NAMALWA (cell line): ENCODE results near the gene RBMY1A1.
"Not testable (repeated sequence)": the region's sequence is repeated elsewhere in the genome, so short reads cannot be mapped to it uniquely, and the experiment has no call there.

Source experiments
- DNase-seq: peaks from one replicate; pipeline ENCODE4 v3.0.0-alpha.2; 2015; ENCODE audit warnings: low spot score

The RBMY1A1 gene

GRCh38 chrY:21534579-21534978 is at the start of gene RBMY1A1:
Gene RBMY1A1, plus strand, starts transcription at chrY:21534879. Its CDS starts 2,013 bp downstream, at chrY:21536892.
- DNase-seq, result not testable (repeated sequence)

- DNase-seq, result not testable (repeated sequence)
Observed at GRCh38 chrY:21511038-21511437, 23.6 kb upstream of the RBMY1A1 start, which contains the start of gene RBMY1B. Gene RBMY1B, plus strand, starts transcription at chrY:21511338. Its CDS starts 2,013 bp downstream, at chrY:21513351.

DNA sequence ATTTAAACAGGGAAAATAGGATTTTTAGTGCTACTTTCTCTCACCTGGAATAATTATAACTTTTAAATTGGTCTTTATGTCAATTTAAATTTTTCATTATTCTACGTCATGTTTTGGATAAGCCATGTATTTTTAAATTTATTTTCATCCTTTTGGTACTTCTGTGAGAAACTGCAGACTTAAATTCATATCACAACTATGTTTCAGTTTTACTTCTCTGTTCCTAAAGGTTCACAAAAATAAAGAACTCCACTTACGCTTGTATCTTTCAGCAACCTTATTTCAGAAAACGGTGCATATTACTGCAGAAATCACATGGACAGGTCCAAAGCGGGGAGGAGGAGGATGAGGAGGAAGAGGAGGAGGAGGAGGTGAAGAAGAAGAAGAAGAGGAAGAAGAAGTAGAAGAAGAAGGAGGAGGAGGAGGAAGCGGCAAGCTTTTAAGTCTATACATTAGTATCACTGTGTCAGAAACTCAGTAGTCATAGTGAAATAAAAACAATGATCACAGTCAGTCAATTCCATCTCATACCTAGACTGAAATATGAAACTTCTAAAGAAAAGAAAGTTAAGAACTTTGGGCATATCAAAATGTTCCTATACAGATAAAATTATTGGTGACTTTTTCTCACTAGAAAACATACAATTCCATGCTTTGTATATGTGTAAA is 24.8 kb downstream of the RBMY1A1 start:
- not testable (repeated sequence) for DNase-seq

DNA sequence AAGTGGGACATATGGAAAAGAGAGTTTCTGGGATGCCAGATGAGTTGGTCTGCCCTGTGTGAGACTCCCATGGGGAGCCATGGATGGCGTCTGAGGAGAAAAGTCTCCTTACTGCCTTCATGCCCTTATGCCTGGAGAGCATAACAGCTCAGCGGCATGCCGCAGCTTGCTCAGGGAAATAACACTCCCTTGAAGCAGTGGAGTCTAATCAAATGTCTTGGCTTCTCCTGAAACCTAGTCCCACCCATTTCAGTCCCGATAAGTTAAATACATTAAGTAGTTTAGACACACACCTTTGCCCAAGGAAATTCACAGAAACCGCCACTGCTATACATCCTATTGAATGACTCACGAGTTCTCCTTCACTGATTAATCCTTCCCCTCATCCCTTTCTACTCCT is 50.8 kb downstream of the RBMY1A1 start:
- no peak for DNase-seq

DNA sequence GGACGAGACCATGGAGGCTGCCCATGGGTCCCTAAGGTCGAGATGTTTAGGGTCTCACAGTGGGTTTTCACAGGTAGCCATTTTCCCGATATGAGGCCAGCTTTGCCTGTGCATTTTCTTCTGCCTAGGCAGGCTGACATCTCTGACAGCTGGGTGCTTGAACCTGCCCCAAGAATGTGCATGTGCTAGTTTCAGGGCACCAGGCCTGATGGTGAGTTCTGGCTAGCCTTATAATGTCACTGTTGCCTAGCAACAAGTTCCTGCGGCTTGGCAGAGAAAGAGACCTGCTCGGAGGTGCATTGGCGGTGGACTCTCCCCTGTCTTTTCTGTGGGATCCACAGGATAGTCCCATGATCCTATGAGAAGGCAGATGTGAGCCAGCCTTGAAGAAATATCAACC is 51.8 kb downstream of the RBMY1A1 start:
- not testable (repeated sequence) for DNase-seq

GRCh38 chrY:21592059-21592458 is 57.4 kb downstream of the RBMY1A1 start:
- no peak for DNase-seq

GRCh38 chrY:21596287-21596686 is 61.6 kb downstream of the RBMY1A1 start:
- not testable (repeated sequence) for DNase-seq
